GM12874 (cell line): Measurements from ENCODE around the gene YLPM1.

ENCODE experiments used
- TF ChIP-seq, protein P1 (sequence below): IDR thresholded peaks from 2 replicates; pipeline ENCODE4 v1.5.1; 2011; ENCODE audit warnings: low read depth, mild to moderate bottlenecking, control low read depth, low read length, moderate library complexity; ENCODE audit not compliant: insufficient read depth

The YLPM1 gene

DNA sequence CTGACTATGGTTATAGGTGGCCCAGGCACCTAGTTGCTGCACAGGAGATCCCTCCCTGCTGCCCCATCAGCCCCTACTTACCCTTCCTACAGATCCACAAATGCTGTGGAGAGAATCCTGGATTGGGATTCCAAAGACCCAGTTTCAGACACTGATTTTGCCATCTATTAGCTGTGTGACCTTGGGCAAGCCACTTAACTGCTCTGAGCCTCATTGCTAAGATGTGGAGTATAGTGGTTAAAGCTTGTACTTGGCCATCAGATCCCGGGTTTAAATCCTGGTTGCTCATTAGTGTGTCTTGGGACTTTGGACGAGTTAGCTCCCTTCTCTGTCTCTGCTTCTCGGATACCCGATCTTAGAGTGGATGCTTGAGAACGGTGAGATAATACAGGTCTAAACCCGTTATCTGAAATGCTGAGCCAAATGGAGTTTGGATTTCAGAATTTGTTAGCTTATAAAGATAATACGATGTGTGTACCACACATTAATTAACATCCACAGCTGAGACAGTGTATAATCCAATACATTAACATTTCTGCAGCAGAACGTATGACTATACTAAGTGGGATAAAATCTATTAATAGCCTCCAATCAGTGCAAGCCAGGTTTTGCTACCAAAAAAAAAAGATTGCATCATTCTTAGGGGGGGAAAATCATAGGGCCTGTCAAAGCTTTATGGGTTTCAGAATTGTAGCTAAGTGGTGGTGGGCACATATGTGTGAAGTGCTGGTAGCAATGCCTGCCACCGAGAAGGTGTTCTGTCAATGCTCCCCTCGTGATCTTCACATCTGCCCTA is 96.8 kb downstream of the YLPM1 start:
- TF ChIP-seq, protein P1, sequence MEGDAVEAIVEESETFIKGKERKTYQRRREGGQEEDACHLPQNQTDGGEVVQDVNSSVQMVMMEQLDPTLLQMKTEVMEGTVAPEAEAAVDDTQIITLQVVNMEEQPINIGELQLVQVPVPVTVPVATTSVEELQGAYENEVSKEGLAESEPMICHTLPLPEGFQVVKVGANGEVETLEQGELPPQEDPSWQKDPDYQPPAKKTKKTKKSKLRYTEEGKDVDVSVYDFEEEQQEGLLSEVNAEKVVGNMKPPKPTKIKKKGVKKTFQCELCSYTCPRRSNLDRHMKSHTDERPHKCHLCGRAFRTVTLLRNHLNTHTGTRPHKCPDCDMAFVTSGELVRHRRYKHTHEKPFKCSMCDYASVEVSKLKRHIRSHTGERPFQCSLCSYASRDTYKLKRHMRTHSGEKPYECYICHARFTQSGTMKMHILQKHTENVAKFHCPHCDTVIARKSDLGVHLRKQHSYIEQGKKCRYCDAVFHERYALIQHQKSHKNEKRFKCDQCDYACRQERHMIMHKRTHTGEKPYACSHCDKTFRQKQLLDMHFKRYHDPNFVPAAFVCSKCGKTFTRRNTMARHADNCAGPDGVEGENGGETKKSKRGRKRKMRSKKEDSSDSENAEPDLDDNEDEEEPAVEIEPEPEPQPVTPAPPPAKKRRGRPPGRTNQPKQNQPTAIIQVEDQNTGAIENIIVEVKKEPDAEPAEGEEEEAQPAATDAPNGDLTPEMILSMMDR = no peak

DNA sequence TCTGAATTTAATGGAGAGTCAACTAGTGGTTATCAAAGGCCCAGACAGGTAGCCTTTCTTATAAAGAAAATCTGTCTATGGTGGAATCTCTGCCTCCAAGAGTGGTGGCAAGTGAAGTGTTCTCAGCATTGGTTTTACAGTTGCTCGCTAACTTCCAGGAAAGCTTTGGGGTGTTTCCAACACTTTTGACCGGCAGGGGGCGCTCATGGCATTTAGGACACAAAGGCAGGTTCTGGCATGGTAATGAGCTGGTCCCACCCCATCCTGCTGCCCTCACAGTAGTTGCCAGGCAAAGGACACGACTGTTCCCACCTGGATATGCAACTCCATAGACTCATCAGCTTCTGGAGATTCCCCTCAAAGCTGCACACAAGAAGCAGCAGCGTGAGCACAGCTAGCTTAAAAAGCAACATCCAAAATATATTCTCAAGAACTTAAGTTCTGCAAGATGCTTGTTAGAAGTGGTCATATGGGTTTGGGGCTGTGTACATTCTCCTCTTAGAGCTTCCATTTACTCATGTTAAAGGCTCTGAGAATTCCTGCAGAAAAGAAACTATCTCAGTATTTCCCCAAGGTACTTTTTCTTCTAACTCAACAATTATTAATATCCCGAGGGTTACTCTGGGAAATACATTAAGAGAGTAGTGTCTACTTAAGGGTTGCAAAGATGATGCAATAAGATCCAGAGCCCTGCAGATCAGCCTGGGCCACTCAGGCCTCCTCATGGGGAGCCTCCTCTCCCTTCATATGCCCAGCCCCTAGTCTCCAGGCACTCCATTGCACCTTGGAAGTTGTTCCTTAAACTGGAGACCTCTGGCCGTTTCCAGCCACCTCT is 98.0 kb downstream of the YLPM1 start:
- TF ChIP-seq, protein P1 = peak; percentile 79

GRCh38 chr14:74861734-74862090 is 98.6 kb downstream of the YLPM1 start:
- TF ChIP-seq, protein P1 = no peak

- TF ChIP-seq, protein P1 = no peak
Observed at GRCh38 chr14:74863274-74863673, 100.2 kb downstream of the YLPM1 start.

DNA sequence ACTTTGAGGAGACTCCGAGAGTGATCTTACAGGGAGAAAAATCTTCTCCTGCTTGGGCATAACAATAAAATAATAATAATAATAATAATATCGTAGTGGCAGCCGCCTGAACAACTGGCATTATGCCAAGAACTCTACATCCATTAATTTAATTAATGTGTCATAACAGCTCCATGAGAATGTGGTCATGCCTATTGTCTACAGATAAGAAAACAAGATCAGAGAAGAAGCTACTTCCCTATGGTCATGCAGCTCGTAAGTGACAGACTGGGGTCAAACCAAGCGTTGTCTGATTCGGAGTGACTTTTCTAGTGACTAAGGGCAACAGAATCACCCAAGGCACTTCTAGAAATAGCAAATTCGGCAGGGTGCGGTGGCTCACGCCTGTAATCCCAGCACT is 101.1 kb downstream of the YLPM1 start:
- TF ChIP-seq, protein P1 = no peak

DNA sequence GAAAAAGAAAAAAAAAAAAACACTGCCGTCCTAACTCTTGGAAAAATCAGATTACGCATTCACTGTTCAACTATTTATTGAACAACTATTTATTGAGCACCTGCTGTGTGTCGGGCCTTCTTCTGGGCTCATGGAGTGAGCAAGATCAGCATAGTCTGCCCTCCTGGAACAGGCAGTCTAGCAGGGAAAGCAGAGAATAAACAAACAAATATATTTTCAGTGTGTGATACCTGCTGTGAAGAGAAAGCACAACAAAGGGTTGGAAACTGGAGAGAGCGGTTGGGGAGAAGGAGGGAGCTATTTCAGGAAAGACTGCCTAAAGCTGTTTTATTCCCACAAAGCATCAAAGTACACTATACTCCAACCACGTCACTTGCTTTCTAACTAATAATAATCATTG is 102.0 kb downstream of the YLPM1 start:
- TF ChIP-seq, protein P1 = no peak

- TF ChIP-seq, protein P1 = no peak
Observed at GRCh38 chr14:74866708-74867389, 103.7 kb downstream of the YLPM1 start.
